ENCODE results near the gene EPHA10. TPM values are rescaled to one million over a fixed set of nuclear protein-coding genes. Genes with fewer than 3 reads are reported as not detected.
A peak's percentile ranks its signal among the peaks of the same experiment; 100 is the strongest.
"Not testable (repeated sequence)": the region's sequence is repeated elsewhere in the genome, so short reads cannot be mapped to it uniquely, and the experiment has no call there.

EPHA10 gene
- total RNA-seq, 4 donors from 2014 or later, result 0.17 TPM; not detected in 3

GRCh38 chr1:37692834-37693175, 72.1 kb downstream of the EPHA10 start:
- no peak for ATAC-seq

DNA sequence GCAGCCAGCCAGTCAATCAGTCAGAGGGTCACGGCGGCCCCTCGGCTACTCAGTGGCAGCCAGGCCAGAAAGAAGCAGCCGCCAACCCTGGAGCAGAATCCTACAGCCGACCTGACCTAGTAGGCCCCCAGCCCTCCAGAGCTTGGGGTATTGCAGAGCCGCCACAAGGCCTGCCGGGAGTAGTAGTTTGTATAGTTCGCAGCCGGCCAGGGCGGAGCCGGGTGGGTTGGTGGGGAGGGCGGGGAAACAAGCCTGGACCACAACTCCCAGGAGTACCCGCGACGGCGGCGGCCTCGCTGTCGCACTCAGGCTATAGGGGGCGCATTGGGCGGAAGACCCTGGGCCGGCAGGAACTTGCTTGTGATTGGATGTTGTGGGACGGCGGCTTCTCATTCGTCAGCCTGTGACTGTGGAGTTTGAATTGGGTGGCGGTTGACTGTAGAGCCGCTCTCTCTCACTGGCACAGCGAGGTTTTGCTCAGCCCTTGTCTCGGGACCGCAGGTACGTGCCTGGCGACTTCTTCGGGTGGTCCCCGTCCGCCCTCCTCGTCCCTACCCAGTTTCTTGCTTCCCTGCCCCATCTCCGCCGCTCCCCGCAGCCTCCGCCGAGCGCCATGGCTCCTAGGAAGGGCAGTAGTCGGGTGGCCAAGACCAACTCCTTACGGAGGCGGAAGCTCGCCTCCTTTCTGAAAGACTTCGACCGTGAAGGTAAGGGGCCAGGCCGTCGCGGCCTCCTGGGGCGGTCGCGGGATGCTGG, 72.7 kb downstream of the EPHA10 start, which contains the start of gene CDCA8:
CDCA8 (plus strand) TSS at position 439 of the 756 bp plus-strand sequence; CDS start at position 614, 175 bp downstream.
- peak; percentile 80 to 83 for ATAC-seq
- intact Hi-C loops (cut with DNase I; ENCODE audit: low total_unique reads), result loop anchor here (2.0 to 10.0 kb wide), 3 partner anchors 117 to 333 kb away; partner anchors contain the start of genes MEAF6 and YRDC
- peak in 1 of 2 donors; percentile 45 for TF ChIP-seq POLR2A (IDR thresholded peaks at IDR 0.05)
- TF ChIP-seq, protein P1, sequence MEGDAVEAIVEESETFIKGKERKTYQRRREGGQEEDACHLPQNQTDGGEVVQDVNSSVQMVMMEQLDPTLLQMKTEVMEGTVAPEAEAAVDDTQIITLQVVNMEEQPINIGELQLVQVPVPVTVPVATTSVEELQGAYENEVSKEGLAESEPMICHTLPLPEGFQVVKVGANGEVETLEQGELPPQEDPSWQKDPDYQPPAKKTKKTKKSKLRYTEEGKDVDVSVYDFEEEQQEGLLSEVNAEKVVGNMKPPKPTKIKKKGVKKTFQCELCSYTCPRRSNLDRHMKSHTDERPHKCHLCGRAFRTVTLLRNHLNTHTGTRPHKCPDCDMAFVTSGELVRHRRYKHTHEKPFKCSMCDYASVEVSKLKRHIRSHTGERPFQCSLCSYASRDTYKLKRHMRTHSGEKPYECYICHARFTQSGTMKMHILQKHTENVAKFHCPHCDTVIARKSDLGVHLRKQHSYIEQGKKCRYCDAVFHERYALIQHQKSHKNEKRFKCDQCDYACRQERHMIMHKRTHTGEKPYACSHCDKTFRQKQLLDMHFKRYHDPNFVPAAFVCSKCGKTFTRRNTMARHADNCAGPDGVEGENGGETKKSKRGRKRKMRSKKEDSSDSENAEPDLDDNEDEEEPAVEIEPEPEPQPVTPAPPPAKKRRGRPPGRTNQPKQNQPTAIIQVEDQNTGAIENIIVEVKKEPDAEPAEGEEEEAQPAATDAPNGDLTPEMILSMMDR (IDR thresholded peaks at IDR 0.05 in 4 of 5, conservative IDR thresholded peaks at IDR 0.05 in 1 of 5), result peak in 3 of 5 experiments; percentile 49 to 68 (median 51)
- H3K4me1 ChIP-seq, result peaks cover 28% of the 10 kb centered on the region in 2 donors
- DNase-seq, result peak; percentile 97
- H3K36me3 ChIP-seq, result peaks cover 0 to 11% of the 10 kb centered on the region in 2 donors
- peak within 1 kb of the TSS; percentile 85 to 90 (median 88) for H3K4me3 ChIP-seq
- H3K9me3 ChIP-seq, result no peaks in the 10 kb centered on the region
- no peaks in the 10 kb centered on the region for H3K27me3 ChIP-seq
- peak within 1 kb of the TSS; percentile 91 to 96 (median 94) for H3K27ac ChIP-seq
- in situ Hi-C loops (cut with MboI; ENCODE audit: low sequenced_read_pairs in 4 of 4), result loop anchor here in 1 of 4 donors (10.0 kb wide), 1 partner anchor 163 kb away; the partner anchor contains the start of gene MTF1

More at GRCh38 chr1:37692834-37693175, 72.1 kb downstream of the EPHA10 start:
- intact Hi-C loops (cut with DNase I; ENCODE audit: low total_unique reads), result loop anchor here (2.0 to 10.0 kb wide), 3 partner anchors 116 to 332 kb away; partner anchors contain the start of genes MEAF6 and YRDC
- no peaks in the 10 kb centered on the region for H3K9me3 ChIP-seq
- peak overlapping the region; percentile 62 to 90 (median 87) for H3K4me3 ChIP-seq
- H3K4me1 ChIP-seq, result peaks cover 28% of the 10 kb centered on the region in 2 donors
- no peaks in the 10 kb centered on the region for H3K27me3 ChIP-seq
- TF ChIP-seq, protein P1 (IDR thresholded peaks at IDR 0.05 in 4 of 5, conservative IDR thresholded peaks at IDR 0.05 in 1 of 5), result no peak
- no peak for TF ChIP-seq POLR2A (IDR thresholded peaks at IDR 0.05)
- H3K36me3 ChIP-seq, result peaks cover 0 to 6% of the 10 kb centered on the region in 2 donors
- in situ Hi-C loops (cut with MboI; ENCODE audit: low sequenced_read_pairs in 4 of 4), result loop anchor here in 1 of 4 donors (10.0 kb wide), 1 partner anchor 162 kb away; the partner anchor contains the start of gene MTF1
- H3K27ac ChIP-seq, result peak overlapping the region in 3 of 4 donors; percentile 32 to 96 (median 91)
- DNase-seq, result no peak

GRCh38 chr1:37691497-37692077, 73.3 kb downstream of the EPHA10 start:
- peak; percentile 3 to 9 for ATAC-seq
- no peak for TF ChIP-seq POLR2A (IDR thresholded peaks at IDR 0.05)
- TF ChIP-seq, protein P1 (IDR thresholded peaks at IDR 0.05 in 4 of 5, conservative IDR thresholded peaks at IDR 0.05 in 1 of 5), result no peak
- Histone ChIP-seq H3K4me3 (peak overlapping the region; percentile 85 to 90 (median 88)), H3K27ac (peak overlapping the region; percentile 91 to 96 (median 94)), H3K27me3 (no peaks in the 10 kb centered on the region), H3K9me3 (no peaks in the 10 kb centered on the region), H3K36me3 (peaks cover 0 to 18% of the 10 kb centered on the region in 2 donors), H3K4me1 (peaks cover 28% of the 10 kb centered on the region in 2 donors)
- in situ Hi-C loops (cut with MboI; ENCODE audit: low sequenced_read_pairs in 4 of 4) (loop anchor here in 1 of 4 donors (10.0 kb wide), 1 partner anchor 163 kb away; the partner anchor contains the start of gene MTF1), intact Hi-C loops (cut with DNase I; ENCODE audit: low total_unique reads) (loop anchor here (2.0 to 10.0 kb wide), 5 partner anchors 97 to 333 kb away; partner anchors contain the start of genes GNL2, MEAF6, SNIP1 and YRDC)
- DNase-seq, result peak in 1 of 2 donors; percentile 34

- Histone ChIP-seq H3K27ac (peak overlapping the region in 2 of 4 donors; percentile 91 to 95), H3K9me3 (no peaks in the 10 kb centered on the region), H3K27me3 (no peaks in the 10 kb centered on the region), H3K4me3 (peak overlapping the region in 3 of 4 donors; percentile 85 to 90 (median 86)), H3K36me3 (peaks cover 0 to 42% of the 10 kb centered on the region in 2 donors), H3K4me1 (peaks cover 28% of the 10 kb centered on the region in 2 donors)
- intact Hi-C loops (cut with DNase I; ENCODE audit: low total_unique reads) (no loop called here), in situ Hi-C loops (cut with MboI; ENCODE audit: low sequenced_read_pairs in 4 of 4) (loop anchor here (10.0 kb wide), 2 partner anchors 94 to 234 kb away; partner anchors contain the start of gene GNL2 (in 2 of the 4))
- no peak for ATAC-seq
- no peak for DNase-seq
- no peak for TF ChIP-seq POLR2A (IDR thresholded peaks at IDR 0.05)
- TF ChIP-seq, protein P1 (IDR thresholded peaks at IDR 0.05 in 4 of 5, conservative IDR thresholded peaks at IDR 0.05 in 1 of 5), result no peak
Measured at GRCh38 chr1:37688926-37689325, 76.0 kb downstream of the EPHA10 start.

- intact Hi-C loops (cut with DNase I; ENCODE audit: low total_unique reads); H3K27ac ChIP-seq; ATAC-seq; DNase-seq; H3K27me3 ChIP-seq; H3K4me3 ChIP-seq; H3K9me3 ChIP-seq: not testable (repeated sequence)
- in situ Hi-C loops (cut with MboI; ENCODE audit: low sequenced_read_pairs in 4 of 4), result loop anchor here (10.0 kb wide), 2 partner anchors 93 to 233 kb away; partner anchors contain the start of gene GNL2 (in 2 of the 4)
- H3K4me1 ChIP-seq, result peaks cover 25 to 27% of the 10 kb centered on the region in 2 donors
- peaks cover 0 to 54% of the 10 kb centered on the region in 2 donors for H3K36me3 ChIP-seq
Measured at GRCh38 chr1:37687764-37688163, 77.2 kb downstream of the EPHA10 start.
